Muscle of leg (tissue), 11 donors: ENCODE results near the gene DRD1. TPM values are rescaled to one million over a fixed set of nuclear protein-coding genes. Genes with fewer than 3 reads are reported as not detected.
"Not testable (repeated sequence)": the region's sequence is repeated elsewhere in the genome, so short reads cannot be mapped to it uniquely, and the experiment has no call there.

Source experiments
- DNase-seq: peaks from one replicate; pipeline ENCODE4 v3.0.0; 2013
- H3K27ac ChIP-seq: one replicate; pipeline ENCODE4 v1.5.1; 2013; ENCODE audit warnings: mild to moderate bottlenecking, low read length, control low read depth
- H3K27me3 ChIP-seq: one replicate; pipeline ENCODE4 v1.6.1; 2013; ENCODE audit warnings: low read length; ENCODE audit not compliant: control insufficient read depth, insufficient read depth
- H3K36me3 ChIP-seq: one replicate; pipeline ENCODE4 v1.6.1; 2013; ENCODE audit warnings: low read length; ENCODE audit not compliant: control insufficient read depth, insufficient read depth
- H3K4me1 ChIP-seq: one replicate; pipeline ENCODE4 v1.6.1; 2013; ENCODE audit warnings: low read length; ENCODE audit not compliant: control insufficient read depth, insufficient read depth
- H3K4me3 ChIP-seq: one replicate; pipeline ENCODE4 v1.5.1; 2013; ENCODE audit warnings: low read length, control low read depth
- H3K9me3 ChIP-seq: replicated peaks from 2 replicates; pipeline ENCODE4 v1.6.1; 2013; ENCODE audit warnings: low read depth, low read length; ENCODE audit not compliant: control insufficient read depth
- WGBS: methylation state at CpG from one replicate; pipeline ENCODE4 v1.1.5; 2013; ENCODE audit warnings: missing lambda C conversion rate; ENCODE audit not compliant: insufficient coverage; 5-methylcytosine and 5-hydroxymethylcytosine counted together
- polyA plus RNA-seq, 8 donors: library from polyadenylated mRNA; unstranded; fragments of 120-200 nt; gene quantifications; one replicate each; pipeline versions ENCODE4 v1.2.1 to v1.2.3, GENCODE V29; 2013; ENCODE audit warnings: inconsistent platforms in 1 of 8, low replicate concordance in 1 of 8; ENCODE audit not compliant: insufficient read length in 8 of 8, insufficient read depth in 1 of 8
- total RNA-seq: library from RNA; stranded (reverse); fragments of 120-200 nt; gene quantifications from one replicate; pipeline ENCODE4 v1.2.4, GENCODE V29; 2013

Gene DRD1
- total and polyA plus RNA-seq, 9 donors: under 0.01 to 0.16 (median 0.06) TPM; not detected in 4

GRCh38 chr5:175438234-175438857 is 5.6 kb downstream of the DRD1 start:
- no peaks in the 10 kb centered on the region for H3K9me3 ChIP-seq
- no peaks in the 10 kb centered on the region for H3K36me3 ChIP-seq
- H3K27ac ChIP-seq: no peak overlapping the region
- H3K4me3 ChIP-seq: no peak overlapping the region
- WGBS: no CpG with 5 or more reads among the region's 3 CpGs
- no peaks in the 10 kb centered on the region for H3K4me1 ChIP-seq
- no peak for DNase-seq
- peaks cover 23% of the 10 kb centered on the region for H3K27me3 ChIP-seq

DNA sequence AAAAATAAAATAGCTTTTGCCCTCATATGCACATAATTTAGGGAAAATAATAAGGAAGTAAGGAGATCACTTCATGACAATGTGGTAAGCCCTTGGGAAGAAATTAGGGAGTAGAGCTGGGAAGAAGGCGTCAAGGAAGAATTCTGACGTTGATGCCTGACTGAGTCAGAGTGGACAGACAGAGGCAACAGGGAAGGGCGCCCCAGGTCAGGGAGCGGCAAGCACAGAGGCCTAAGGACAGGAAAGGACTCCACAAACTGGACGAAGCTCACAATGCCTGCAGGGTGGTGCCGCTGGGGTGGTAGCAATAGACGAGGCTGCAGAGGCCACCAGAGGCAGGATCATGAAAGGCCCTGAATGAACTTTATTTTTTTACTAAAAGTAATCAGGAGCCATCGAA is 7.6 kb downstream of the DRD1 start:
- no peak for DNase-seq
- WGBS: 56% methylated on average over 7 of the region's 8 CpGs
- H3K4me1 ChIP-seq: no peaks in the 10 kb centered on the region
- H3K27me3 ChIP-seq: peaks cover 5% of the 10 kb centered on the region
- no peak overlapping the region for H3K4me3 ChIP-seq
- no peak overlapping the region for H3K27ac ChIP-seq
- H3K36me3 ChIP-seq: no peaks in the 10 kb centered on the region
- H3K9me3 ChIP-seq: no peaks in the 10 kb centered on the region

DNA sequence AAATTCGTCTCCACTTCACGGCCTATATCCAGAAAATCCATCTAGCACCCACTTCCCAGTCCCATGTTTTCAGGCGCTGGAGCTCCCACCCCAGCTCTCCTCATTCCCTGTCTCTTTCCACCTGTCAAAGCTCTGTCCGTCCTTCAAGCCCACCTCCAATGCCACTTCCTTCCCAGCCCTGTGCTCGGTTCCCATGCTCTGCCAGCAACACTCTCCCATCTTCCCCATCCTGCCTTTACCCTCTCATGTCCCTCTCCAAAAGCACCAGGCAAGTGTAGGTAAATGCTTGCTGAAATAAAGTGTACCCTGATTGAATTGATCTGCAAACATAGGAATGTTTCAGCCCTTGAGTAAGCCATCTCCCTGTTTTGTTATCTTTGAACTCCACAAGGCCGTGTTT is 9.2 kb downstream of the DRD1 start:
- peaks cover 5% of the 10 kb centered on the region for H3K27me3 ChIP-seq
- no peaks in the 10 kb centered on the region for H3K4me1 ChIP-seq
- no peaks in the 10 kb centered on the region for H3K36me3 ChIP-seq
- no peak overlapping the region for H3K4me3 ChIP-seq
- no peak overlapping the region for H3K27ac ChIP-seq
- H3K9me3 ChIP-seq: no peaks in the 10 kb centered on the region
- 66% methylated on average over 4 of the region's 6 CpGs for whole genome bisulfite sequencing
- no peak for DNase-seq

GRCh38 chr5:175427762-175428161 is 16.2 kb downstream of the DRD1 start:
- Histone ChIP-seq H3K27ac (no peak overlapping the region), H3K36me3 (no peaks in the 10 kb centered on the region), H3K27me3 (no peaks in the 10 kb centered on the region), H3K9me3 (no peaks in the 10 kb centered on the region), H3K4me1 (no peaks in the 10 kb centered on the region), H3K4me3 (no peak overlapping the region)
- DNase-seq: no peak
- WGBS: no CpG with 5 or more reads among the region's 2 CpGs

- H3K9me3 ChIP-seq, H3K36me3 ChIP-seq, H3K27ac ChIP-seq, DNase-seq, H3K4me3 ChIP-seq, H3K4me1 ChIP-seq, H3K27me3 ChIP-seq: not testable (repeated sequence)
Measured at GRCh38 chr5:175424594-175424993, 19.4 kb downstream of the DRD1 start.

- Histone ChIP-seq H3K27ac (no peak overlapping the region), H3K36me3 (no peaks in the 10 kb centered on the region), H3K9me3 (no peaks in the 10 kb centered on the region), H3K4me3 (no peak overlapping the region), H3K27me3 (no peaks in the 10 kb centered on the region), H3K4me1 (no peaks in the 10 kb centered on the region)
- WGBS: 82% methylated on average over 1 of the region's 2 CpGs
- no peak for DNase-seq
Measured at GRCh38 chr5:175422058-175422457, 21.9 kb downstream of the DRD1 start.

DNA sequence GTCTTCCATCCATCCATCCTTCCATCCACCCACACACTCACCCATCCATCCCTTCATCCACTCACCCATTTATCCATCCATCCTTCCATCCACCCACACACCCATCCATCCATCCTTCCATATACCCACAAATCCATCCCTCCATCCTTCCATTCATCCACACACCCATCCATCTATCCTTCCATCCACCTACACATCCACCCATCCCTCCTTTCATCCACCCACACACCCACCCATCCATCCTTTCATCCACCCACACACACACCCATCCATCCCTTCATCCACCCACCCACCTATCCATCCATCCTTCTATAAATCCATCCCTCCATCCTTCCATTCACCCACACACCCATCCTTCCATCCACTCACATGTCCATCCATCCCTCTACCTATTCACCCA is 23.6 kb downstream of the DRD1 start:
- Histone ChIP-seq H3K27me3 (no peaks in the 10 kb centered on the region), H3K36me3 (no peaks in the 10 kb centered on the region), H3K4me1 (no peaks in the 10 kb centered on the region), H3K27ac (no peak overlapping the region), H3K4me3 (no peak overlapping the region), H3K9me3 (no peaks in the 10 kb centered on the region)
- no peak for DNase-seq

DNA sequence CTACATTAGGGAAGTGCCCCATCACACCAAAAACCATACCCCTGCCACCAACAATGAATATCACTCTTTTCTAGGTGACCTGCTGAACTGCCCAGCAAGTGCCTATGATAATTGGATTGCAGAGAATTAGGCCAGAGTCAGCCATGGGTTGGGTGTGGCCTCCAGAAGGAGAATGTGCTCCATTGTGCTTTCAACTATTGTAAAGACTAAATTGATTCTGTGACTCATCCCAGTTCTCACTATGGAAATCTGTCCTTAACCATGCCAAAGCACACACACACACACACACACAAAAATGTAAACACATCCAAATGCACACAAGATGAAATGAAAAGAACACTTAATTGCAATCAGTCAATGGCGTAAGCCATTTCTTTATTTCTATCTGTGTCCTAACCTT is 25.7 kb downstream of the DRD1 start:
- Histone ChIP-seq H3K4me3 (no peak overlapping the region), H3K36me3 (no peaks in the 10 kb centered on the region), H3K27ac (no peak overlapping the region), H3K4me1 (no peaks in the 10 kb centered on the region), H3K27me3 (no peaks in the 10 kb centered on the region), H3K9me3 (no peaks in the 10 kb centered on the region)
- WGBS: no CpG with 5 or more reads among the region's 1 CpG
- no peak for DNase-seq

DNA sequence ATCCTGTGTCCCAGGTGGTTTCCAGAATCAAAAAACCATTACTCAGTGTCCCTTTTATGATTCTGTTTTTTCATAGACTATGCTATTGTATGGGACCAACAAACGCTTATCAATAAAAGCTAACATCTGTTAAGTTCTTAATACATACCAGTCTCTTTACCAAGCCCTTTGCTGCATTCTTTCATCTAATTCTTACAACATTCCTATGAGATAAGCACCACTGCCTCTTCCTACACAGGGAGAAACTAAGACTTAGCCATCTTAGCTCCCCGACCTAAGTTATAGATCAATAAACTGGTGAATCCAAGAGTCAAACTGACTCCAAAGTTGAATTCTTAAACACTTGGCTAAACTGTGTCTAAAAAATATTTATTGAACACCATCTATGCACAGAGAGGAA is 26.6 kb downstream of the DRD1 start:
- WGBS: 40% methylated on average over 1 of the region's 2 CpGs
- H3K27me3 ChIP-seq: no peaks in the 10 kb centered on the region
- H3K4me1 ChIP-seq: no peaks in the 10 kb centered on the region
- no peak overlapping the region for H3K4me3 ChIP-seq
- H3K36me3 ChIP-seq: no peaks in the 10 kb centered on the region
- DNase-seq: no peak
- H3K27ac ChIP-seq: no peak overlapping the region
- H3K9me3 ChIP-seq: no peaks in the 10 kb centered on the region

GRCh38 chr5:175415303-175415702 is 28.7 kb downstream of the DRD1 start:
- no peaks in the 10 kb centered on the region for H3K9me3 ChIP-seq
- no peaks in the 10 kb centered on the region for H3K36me3 ChIP-seq
- no peaks in the 10 kb centered on the region for H3K27me3 ChIP-seq
- no CpG with 5 or more reads among the region's 2 CpGs for WGBS
- H3K4me1 ChIP-seq: no peaks in the 10 kb centered on the region
- H3K27ac ChIP-seq: no peak overlapping the region
- DNase-seq: no peak
- no peak overlapping the region for H3K4me3 ChIP-seq

DNA sequence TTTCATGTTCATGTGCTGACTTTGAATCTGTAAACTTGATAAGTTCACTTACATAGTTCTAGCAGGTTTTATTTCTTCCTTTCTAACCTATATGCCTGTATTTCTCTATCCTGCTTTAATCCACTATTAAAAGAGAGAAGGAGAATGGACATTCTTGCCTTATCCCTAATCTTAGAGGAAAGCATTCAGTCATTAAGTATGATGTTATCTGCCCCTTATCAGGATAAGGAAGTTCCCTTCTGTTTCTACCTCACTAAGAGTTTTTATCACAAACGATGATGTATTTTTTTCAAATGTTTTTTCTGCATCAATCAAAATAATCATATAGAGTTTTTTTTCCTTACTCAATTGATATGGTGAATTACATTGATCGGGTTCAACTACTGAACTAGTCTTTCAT is 33.1 kb downstream of the DRD1 start:
- DNase-seq: no peak
- Histone ChIP-seq H3K4me1 (no peaks in the 10 kb centered on the region), H3K36me3 (no peaks in the 10 kb centered on the region), H3K9me3 (no peaks in the 10 kb centered on the region), H3K27ac (no peak overlapping the region), H3K27me3 (no peaks in the 10 kb centered on the region), H3K4me3 (no peak overlapping the region)
- no CpG with 5 or more reads among the region's 2 CpGs for WGBS
